Osteocyte (in vitro differentiated cells): Measurements from ENCODE around the gene ACTN2. TPM values are rescaled to one million over a fixed set of nuclear protein-coding genes. Genes with fewer than 3 reads are reported as not detected.

Experiments
- DNase-seq: peaks from one replicate; pipeline ENCODE4 v3.0.0; 2021; ENCODE audit warnings: mixed read lengths; ENCODE audit not compliant: unreplicated experiment; ENCODE audit errors: extremely low spot score
- H3K27ac Mint-ChIP-seq: one replicate; pipeline ENCODE4 v1.8.0; 2021; ENCODE audit warnings: mild to moderate bottlenecking, mixed read lengths; ENCODE audit not compliant: unreplicated experiment
- H3K27me3 Mint-ChIP-seq: one replicate; pipeline ENCODE4 v1.8.0; 2021; ENCODE audit warnings: mixed read lengths; ENCODE audit not compliant: unreplicated experiment
- H3K36me3 Mint-ChIP-seq: one replicate; pipeline ENCODE4 v1.8.0; 2021; ENCODE audit warnings: mixed read lengths; ENCODE audit not compliant: unreplicated experiment
- H3K4me1 Mint-ChIP-seq: one replicate; pipeline ENCODE4 v1.8.0; 2021; ENCODE audit warnings: mixed read lengths; ENCODE audit not compliant: unreplicated experiment
- H3K4me3 Mint-ChIP-seq: one replicate; pipeline ENCODE4 v1.8.0; 2021; ENCODE audit warnings: mild to moderate bottlenecking, moderate library complexity, mixed read lengths; ENCODE audit not compliant: unreplicated experiment
- H3K9me3 Mint-ChIP-seq: one replicate; pipeline ENCODE4 v1.8.0; 2021; ENCODE audit warnings: mixed read lengths; ENCODE audit not compliant: unreplicated experiment
- total RNA-seq: library from RNA; stranded (reverse); gene quantifications from 2 replicates; pipeline ENCODE4 v1.2.1, GENCODE V29; 2021
- TF ChIP-seq, protein P1 (sequence below): fragments of 200-600 bp; sonication (generic); IDR thresholded peaks from 2 replicates; pipeline ENCODE4 v1.5.0; 2021; ENCODE audit warnings: antibody characterized with exemption, mild to moderate bottlenecking, moderate library complexity

ACTN2 gene
- total RNA-seq, 1 donor from 2014 or later = not detected

DNA sequence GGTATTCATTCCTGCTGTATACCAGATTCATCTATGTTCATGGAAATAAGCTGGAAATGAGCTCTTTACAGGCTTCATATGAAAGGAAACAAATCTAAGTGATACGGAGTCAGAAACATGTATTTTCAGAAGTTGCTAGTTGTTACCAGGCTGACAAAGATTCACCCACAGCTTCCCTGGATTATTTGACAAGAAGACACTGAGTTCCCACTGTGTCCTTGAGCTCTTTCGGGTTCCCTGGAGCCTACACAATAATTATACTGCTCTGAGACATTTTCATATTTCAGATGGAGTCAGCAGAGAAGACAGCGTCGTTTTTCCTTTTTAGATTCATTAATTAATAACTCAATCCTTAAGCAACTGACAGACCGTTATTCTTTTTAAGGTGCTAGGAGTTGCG, 79.5 kb downstream of the ACTN2 start:
- no peaks in the 10 kb centered on the region for H3K9me3 Mint-ChIP-seq
- TF ChIP-seq, protein P1, sequence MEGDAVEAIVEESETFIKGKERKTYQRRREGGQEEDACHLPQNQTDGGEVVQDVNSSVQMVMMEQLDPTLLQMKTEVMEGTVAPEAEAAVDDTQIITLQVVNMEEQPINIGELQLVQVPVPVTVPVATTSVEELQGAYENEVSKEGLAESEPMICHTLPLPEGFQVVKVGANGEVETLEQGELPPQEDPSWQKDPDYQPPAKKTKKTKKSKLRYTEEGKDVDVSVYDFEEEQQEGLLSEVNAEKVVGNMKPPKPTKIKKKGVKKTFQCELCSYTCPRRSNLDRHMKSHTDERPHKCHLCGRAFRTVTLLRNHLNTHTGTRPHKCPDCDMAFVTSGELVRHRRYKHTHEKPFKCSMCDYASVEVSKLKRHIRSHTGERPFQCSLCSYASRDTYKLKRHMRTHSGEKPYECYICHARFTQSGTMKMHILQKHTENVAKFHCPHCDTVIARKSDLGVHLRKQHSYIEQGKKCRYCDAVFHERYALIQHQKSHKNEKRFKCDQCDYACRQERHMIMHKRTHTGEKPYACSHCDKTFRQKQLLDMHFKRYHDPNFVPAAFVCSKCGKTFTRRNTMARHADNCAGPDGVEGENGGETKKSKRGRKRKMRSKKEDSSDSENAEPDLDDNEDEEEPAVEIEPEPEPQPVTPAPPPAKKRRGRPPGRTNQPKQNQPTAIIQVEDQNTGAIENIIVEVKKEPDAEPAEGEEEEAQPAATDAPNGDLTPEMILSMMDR = no peak
- peaks cover 25% of the 10 kb centered on the region for H3K27me3 Mint-ChIP-seq

DNA sequence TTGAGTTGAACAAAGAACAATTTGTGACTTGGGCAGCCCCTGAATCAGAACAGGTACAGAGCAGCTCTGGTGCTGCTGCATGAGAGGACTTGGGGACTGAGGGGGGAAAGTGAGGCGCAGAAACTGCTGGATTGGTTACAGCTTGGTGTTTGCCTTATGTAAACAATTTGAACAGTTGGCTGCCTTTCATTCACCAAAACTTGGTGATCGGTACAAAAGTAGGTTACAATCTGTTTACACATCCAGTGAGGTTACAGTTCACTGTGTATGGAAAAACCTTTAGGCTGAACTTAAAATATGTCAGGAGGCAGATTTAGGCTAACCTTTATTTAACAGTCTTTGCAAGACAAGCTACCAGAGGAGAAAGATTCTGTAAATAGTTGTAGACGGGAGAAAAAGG, 80.2 kb downstream of the ACTN2 start:
- DNase-seq = no peak
- Mint-ChIP-seq H3K27me3 (peaks cover 25% of the 10 kb centered on the region), H3K27ac (no peak overlapping the region), H3K9me3 (no peaks in the 10 kb centered on the region), H3K4me1 (no peaks in the 10 kb centered on the region), H3K36me3 (no peaks in the 10 kb centered on the region), H3K4me3 (no peak overlapping the region)
- TF ChIP-seq, protein P1 = no peak

More for the DNA sequence above, 79.5 kb downstream of the ACTN2 start:
- H3K36me3 Mint-ChIP-seq = no peaks in the 10 kb centered on the region
- H3K27ac Mint-ChIP-seq = no peak overlapping the region
- H3K4me1 Mint-ChIP-seq = no peaks in the 10 kb centered on the region
- no peak for DNase-seq
- H3K4me3 Mint-ChIP-seq = no peak overlapping the region

DNA sequence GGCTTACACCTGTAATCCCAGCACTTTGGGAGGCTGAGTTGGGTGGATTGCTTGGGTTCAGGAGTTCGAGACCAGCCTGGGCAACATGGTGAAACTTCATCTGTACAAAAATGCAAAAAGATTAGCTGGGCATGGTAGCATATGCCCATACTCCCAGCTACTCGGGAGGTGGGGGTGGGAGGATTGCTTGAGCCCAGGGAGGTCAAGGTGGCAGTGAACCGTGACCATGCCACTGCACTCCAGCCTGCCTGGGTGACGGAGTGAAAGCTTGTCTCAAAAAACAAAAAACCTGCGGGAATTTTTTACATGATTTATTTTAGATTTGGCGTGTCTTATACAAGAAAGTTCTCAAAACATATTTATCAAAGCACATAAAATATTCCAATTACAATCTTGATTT, 81.0 kb downstream of the ACTN2 start:
- H3K9me3 Mint-ChIP-seq = no peaks in the 10 kb centered on the region
- no peak for DNase-seq
- H3K27me3 Mint-ChIP-seq = peaks cover 25% of the 10 kb centered on the region

DNA sequence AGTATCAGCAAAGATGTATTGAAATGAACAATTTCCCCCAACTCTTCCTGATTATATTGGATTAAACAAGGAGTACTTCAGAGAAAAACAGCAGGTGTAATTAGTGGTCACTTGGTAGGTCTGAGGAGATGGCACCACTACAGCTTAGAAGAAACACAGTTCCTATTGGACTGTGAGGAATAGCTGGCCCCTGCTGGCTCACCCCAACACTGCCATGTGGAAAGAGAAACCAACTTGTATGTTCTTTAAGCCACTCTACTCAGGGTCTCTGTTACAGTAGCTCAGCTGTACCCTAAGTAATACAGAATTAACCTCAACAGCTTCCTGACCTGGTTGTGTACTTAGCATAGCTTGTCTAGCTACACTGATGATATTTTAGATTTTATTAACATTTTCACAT, 82.3 kb downstream of the ACTN2 start:
- H3K27ac Mint-ChIP-seq = no peak overlapping the region
- no peaks in the 10 kb centered on the region for H3K9me3 Mint-ChIP-seq
- TF ChIP-seq, protein P1 = no peak
- DNase-seq = no peak
- H3K27me3 Mint-ChIP-seq = peaks cover 26% of the 10 kb centered on the region
- no peaks in the 10 kb centered on the region for H3K4me1 Mint-ChIP-seq
- no peaks in the 10 kb centered on the region for H3K36me3 Mint-ChIP-seq
- H3K4me3 Mint-ChIP-seq = no peak overlapping the region

More for the DNA sequence above, 81.0 kb downstream of the ACTN2 start:
- H3K4me3 Mint-ChIP-seq = no peak overlapping the region
- no peaks in the 10 kb centered on the region for H3K36me3 Mint-ChIP-seq
- H3K4me1 Mint-ChIP-seq = no peaks in the 10 kb centered on the region
- no peak overlapping the region for H3K27ac Mint-ChIP-seq
- TF ChIP-seq, protein P1 = no peak

DNA sequence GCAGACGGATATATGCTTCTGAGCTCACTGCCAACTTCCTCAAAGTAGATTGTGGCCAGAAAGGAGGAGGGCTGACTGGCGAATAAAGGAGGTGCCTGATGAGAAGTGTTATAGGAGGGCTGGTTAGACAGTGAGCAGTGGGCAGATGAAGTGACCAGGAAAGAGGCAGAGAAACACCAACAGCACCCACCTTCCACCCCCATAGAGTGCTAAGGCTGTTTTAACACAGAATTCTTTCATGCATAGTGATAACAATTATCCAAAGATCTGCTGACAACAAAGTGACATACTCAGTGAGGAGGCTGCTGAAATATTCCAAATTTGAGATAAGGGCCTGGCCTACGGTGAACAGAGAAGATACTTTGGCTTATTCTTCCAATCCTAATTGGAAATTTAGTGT, 87.6 kb downstream of the ACTN2 start:
- Mint-ChIP-seq H3K27me3 (peaks cover 16% of the 10 kb centered on the region), H3K36me3 (no peaks in the 10 kb centered on the region), H3K4me3 (no peak overlapping the region), H3K4me1 (no peaks in the 10 kb centered on the region), H3K27ac (no peak overlapping the region), H3K9me3 (peaks cover 9% of the 10 kb centered on the region)
- DNase-seq = no peak
- TF ChIP-seq, protein P1 = no peak
